GM19240 (cell line): ENCODE results near the gene PHF21B.
"Not testable (repeated sequence)": the region's sequence is repeated elsewhere in the genome, so short reads cannot be mapped to it uniquely, and the experiment has no call there.

Source experiments
- DNase-seq: peaks from one replicate; pipeline ENCODE4 v3.0.0; 2011; ENCODE audit warnings: low spot score; ENCODE audit not compliant: insufficient read length

The PHF21B gene

GRCh38 chr22:44880610-44881290 is 129.1 kb downstream of the PHF21B start:
- no peak for DNase-seq

GRCh38 chr22:44879301-44879680 is 130.5 kb downstream of the PHF21B start:
- DNase-seq, result no peak

GRCh38 chr22:44878483-44879300 is 131.1 kb downstream of the PHF21B start:
- DNase-seq, result no peak

- DNase-seq, result no peak
Measured at GRCh38 chr22:44876921-44877320, 132.9 kb downstream of the PHF21B start.

- no peak for DNase-seq
Measured at GRCh38 chr22:44871782-44872181, 138.0 kb downstream of the PHF21B start.

GRCh38 chr22:44870021-44870420 is 139.8 kb downstream of the PHF21B start:
- no peak for DNase-seq

GRCh38 chr22:44869196-44869595 is 140.6 kb downstream of the PHF21B start:
- DNase-seq, result no peak

GRCh38 chr22:44865193-44866057 is 144.4 kb downstream of the PHF21B start:
- no peak for DNase-seq

- DNase-seq, result no peak
Measured at GRCh38 chr22:44862981-44863860, 146.6 kb downstream of the PHF21B start.

GRCh38 chr22:44862281-44862680 is 147.5 kb downstream of the PHF21B start:
- DNase-seq, result no peak

- DNase-seq, result no peak
Measured at GRCh38 chr22:44861245-44861644, 148.6 kb downstream of the PHF21B start.

GRCh38 chr22:44860311-44860710 is 149.5 kb downstream of the PHF21B start:
- DNase-seq, result no peak

- DNase-seq, result no peak
Measured at GRCh38 chr22:44859641-44860040, 150.2 kb downstream of the PHF21B start.

GRCh38 chr22:44858819-44859218 is 151.0 kb downstream of the PHF21B start:
- not testable (repeated sequence) for DNase-seq

GRCh38 chr22:44855855-44856254 is 153.9 kb downstream of the PHF21B start:
- no peak for DNase-seq

- not testable (repeated sequence) for DNase-seq
Measured at GRCh38 chr22:44854641-44855040, 155.2 kb downstream of the PHF21B start.

GRCh38 chr22:44850946-44851345 is 158.9 kb downstream of the PHF21B start:
- DNase-seq, result no peak

- no peak for DNase-seq
Measured at GRCh38 chr22:44848791-44849420, 160.9 kb downstream of the PHF21B start.

- DNase-seq, result no peak
Measured at GRCh38 chr22:44848296-44848741, 161.5 kb downstream of the PHF21B start.

GRCh38 chr22:44847892-44848291 is 161.9 kb downstream of the PHF21B start:
- DNase-seq, result no peak
